HL-60 (cell line): Measurements from ENCODE around the gene ADIG.

ENCODE experiments used
- CTCF ChIP-seq: IDR thresholded peaks from one replicate; pipeline ENCODE4 v1.5.1; 2011; ENCODE audit warnings: low read length, control low read depth, inconsistent platforms; ENCODE audit not compliant: insufficient read depth
- GABPA ChIP-seq: IDR thresholded peaks from 2 replicates; pipeline ENCODE4 v1.6.1; 2012; ENCODE audit warnings: low read depth
- POLR2AphosphoS5 ChIP-seq: IDR thresholded peaks from 2 replicates; pipeline ENCODE4 v1.6.1; 2012; ENCODE audit warnings: low read depth
- REST ChIP-seq: IDR thresholded peaks from 2 replicates; pipeline ENCODE4 v1.6.1; 2012; ENCODE audit warnings: low read depth; ENCODE audit not compliant: insufficient replicate concordance
- SPI1 ChIP-seq: IDR thresholded peaks from 2 replicates; pipeline ENCODE4 v1.6.1; 2012; ENCODE audit warnings: low read depth, mild to moderate bottlenecking, borderline replicate concordance

DNA sequence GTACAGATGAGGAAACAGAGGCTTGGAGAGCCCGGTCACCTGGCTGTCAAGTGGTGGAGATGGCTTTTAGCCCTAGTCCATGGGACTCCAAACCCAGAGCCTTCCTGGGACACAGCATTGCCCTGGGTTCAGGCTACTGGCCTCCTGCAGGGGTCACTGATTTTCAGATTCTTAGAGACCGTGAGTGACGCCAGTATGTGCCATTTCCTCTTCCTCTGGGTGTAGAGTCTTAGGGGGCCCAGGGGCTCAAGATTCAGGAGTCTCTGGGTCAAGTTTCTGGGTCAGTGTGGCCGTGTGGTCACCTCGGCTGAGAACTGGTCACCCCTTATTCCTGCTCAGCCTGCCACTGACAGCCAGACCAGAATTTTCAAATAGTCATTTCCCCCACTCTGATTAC lies 21.2 kb downstream of the ADIG start:
- no peak for TF ChIP-seq CTCF
- TF ChIP-seq POLR2AphosphoS5: no peak
- no peak for TF ChIP-seq GABPA
- TF ChIP-seq REST: no peak
- no peak for TF ChIP-seq SPI1
